SU-DHL-6 (cell line): Measurements from ENCODE around the gene C12orf76.
A peak's percentile ranks its signal among the peaks of the same experiment; 100 is the strongest.

Source experiments
- H2AFZ ChIP-seq: fragments of 200-600 bp; sonication (generic); 2 replicates; pipeline ENCODE4 v1.6.1; 2014; ENCODE audit warnings: low read depth, mild to moderate bottlenecking, moderate library complexity, mixed read lengths, antibody characterized with exemption, low read length; ENCODE audit not compliant: severe bottlenecking
- H3F3A ChIP-seq: fragments of 200-600 bp; shearing (Covaris generic); 2 replicates; pipeline ENCODE4 v1.6.0; 2016; ENCODE audit warnings: antibody characterized with exemption, mild to moderate bottlenecking; ENCODE audit not compliant: insufficient read depth
- H3K27ac ChIP-seq: fragments of 200-600 bp; sonication (generic); 2 replicates; pipeline ENCODE4 v1.5.1; 2016; ENCODE audit warnings: low read depth, mild to moderate bottlenecking, low read length, moderate library complexity, mixed read lengths
- H3K27me3 ChIP-seq: fragments of 200-600 bp; sonication (generic), shearing (Covaris generic); 2 replicates; pipeline ENCODE4 v1.6.0; 2014; ENCODE audit warnings: mild to moderate bottlenecking, low read length
- H3K36me3 ChIP-seq: fragments of 200-600 bp; sonication (generic); 2 replicates; pipeline ENCODE4 v1.6.1; 2014; ENCODE audit warnings: mild to moderate bottlenecking, low read length, mixed read lengths
- H3K4me2 ChIP-seq: fragments of 300-600, 200-600 bp; shearing (Covaris generic), sonication (generic); 2 replicates; pipeline ENCODE4 v1.6.0; 2014; ENCODE audit warnings: low read length, low read depth, mild to moderate bottlenecking; ENCODE audit not compliant: poor library complexity, severe bottlenecking
- H3K4me3 ChIP-seq: fragments of 200-600 bp; sonication (generic); 2 replicates; pipeline ENCODE4 v1.5.1; 2014; ENCODE audit warnings: antibody characterized with exemption, low read length, mild to moderate bottlenecking, mixed read lengths; ENCODE audit not compliant: insufficient read depth, poor library complexity, severe bottlenecking
- H3K79me2 ChIP-seq: fragments of 200-600 bp; sonication (generic); 2 replicates; pipeline ENCODE4 v1.6.1; 2014; ENCODE audit warnings: mild to moderate bottlenecking, low read length, moderate library complexity; ENCODE audit not compliant: insufficient read depth
- H3K9ac ChIP-seq: fragments of 200-600 bp; sonication (generic); 2 replicates; pipeline ENCODE4 v1.7.0; 2014; ENCODE audit warnings: mild to moderate bottlenecking, low read length
- H3K9me2 ChIP-seq: fragments of 200-600 bp; sonication (generic); replicated peaks from 2 replicates; pipeline ENCODE4 v1.6.1; 2014; ENCODE audit warnings: low read length; ENCODE audit not compliant: insufficient read depth
- H3K9me3 ChIP-seq: fragments of 200-600 bp; sonication (generic); 2 replicates; pipeline ENCODE4 v1.6.1; 2014; ENCODE audit warnings: low read length, mixed read lengths; ENCODE audit not compliant: insufficient read depth
- H4K20me1 ChIP-seq: fragments of 200-600 bp; sonication (generic); 2 replicates; pipeline ENCODE4 v1.6.1; 2014; ENCODE audit warnings: low read depth, mild to moderate bottlenecking, antibody characterized with exemption, low read length, moderate library complexity, mixed read lengths
- EZH2phosphoT487 ChIP-seq: fragments of 200-600 bp; sonication (generic), shearing (Covaris generic); conservative IDR thresholded peaks from 2 replicates; pipeline ENCODE4 v1.6.1; 2018; ENCODE audit warnings: mild to moderate bottlenecking, antibody characterized with exemption, low read length, moderate library complexity, mixed read lengths
- TF ChIP-seq, protein P1 (sequence below): fragments of 200-600 bp; sonication (generic); IDR thresholded peaks from one replicate; pipeline ENCODE4 v1.5.1; 2017; ENCODE audit warnings: antibody characterized with exemption, mild to moderate bottlenecking, low read length, moderate library complexity; ENCODE audit not compliant: insufficient read depth, poor library complexity, severe bottlenecking

The C12orf76 gene

DNA sequence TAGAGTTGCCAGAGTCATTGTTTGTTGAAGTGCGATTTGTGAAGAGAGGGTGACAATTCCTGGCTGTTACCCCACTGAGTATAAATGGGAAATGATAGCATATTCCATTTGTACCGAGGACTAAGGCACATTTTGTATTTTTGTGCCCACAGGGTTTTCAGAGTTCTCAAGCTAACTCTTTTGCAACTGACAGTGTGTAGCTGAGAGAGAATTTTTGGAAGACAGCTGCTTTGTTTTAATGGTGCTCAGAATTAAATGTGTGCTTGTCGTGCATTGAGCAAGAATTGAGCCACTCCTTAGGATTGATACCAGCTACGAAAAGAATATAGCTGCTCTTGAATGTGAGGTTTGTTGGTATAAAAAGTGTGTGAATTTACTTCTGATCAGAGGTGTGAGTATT, 27.4 kb downstream of the C12orf76 start:
- H3K4me3 ChIP-seq: no peak overlapping the region
- no peaks in the 10 kb centered on the region for H3K9me2 ChIP-seq
- H3K9ac ChIP-seq: no peak overlapping the region
- no peaks in the 10 kb centered on the region; the same call in 1 of the 2 replicates for H4K20me1 ChIP-seq
- H3K27me3 ChIP-seq: no peaks in the 10 kb centered on the region
- peaks cover 71% of the 10 kb centered on the region for H3K36me3 ChIP-seq
- H2AFZ ChIP-seq: no peak overlapping the region
- H3F3A ChIP-seq: peaks cover 3% of the 10 kb centered on the region; the same call in 1 of the 2 replicates
- TF ChIP-seq, protein P1, sequence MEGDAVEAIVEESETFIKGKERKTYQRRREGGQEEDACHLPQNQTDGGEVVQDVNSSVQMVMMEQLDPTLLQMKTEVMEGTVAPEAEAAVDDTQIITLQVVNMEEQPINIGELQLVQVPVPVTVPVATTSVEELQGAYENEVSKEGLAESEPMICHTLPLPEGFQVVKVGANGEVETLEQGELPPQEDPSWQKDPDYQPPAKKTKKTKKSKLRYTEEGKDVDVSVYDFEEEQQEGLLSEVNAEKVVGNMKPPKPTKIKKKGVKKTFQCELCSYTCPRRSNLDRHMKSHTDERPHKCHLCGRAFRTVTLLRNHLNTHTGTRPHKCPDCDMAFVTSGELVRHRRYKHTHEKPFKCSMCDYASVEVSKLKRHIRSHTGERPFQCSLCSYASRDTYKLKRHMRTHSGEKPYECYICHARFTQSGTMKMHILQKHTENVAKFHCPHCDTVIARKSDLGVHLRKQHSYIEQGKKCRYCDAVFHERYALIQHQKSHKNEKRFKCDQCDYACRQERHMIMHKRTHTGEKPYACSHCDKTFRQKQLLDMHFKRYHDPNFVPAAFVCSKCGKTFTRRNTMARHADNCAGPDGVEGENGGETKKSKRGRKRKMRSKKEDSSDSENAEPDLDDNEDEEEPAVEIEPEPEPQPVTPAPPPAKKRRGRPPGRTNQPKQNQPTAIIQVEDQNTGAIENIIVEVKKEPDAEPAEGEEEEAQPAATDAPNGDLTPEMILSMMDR: no peak
- no peak for TF ChIP-seq EZH2phosphoT487
- H3K79me2 ChIP-seq: peaks cover 67% of the 10 kb centered on the region
- H3K27ac ChIP-seq: no peak overlapping the region
- H3K9me3 ChIP-seq: no peaks in the 10 kb centered on the region
- no peak overlapping the region for H3K4me2 ChIP-seq

GRCh38 chr12:110015132-110015531, 33.2 kb downstream of the C12orf76 start:
- Histone ChIP-seq H3K4me3 (no peak overlapping the region), H3K36me3 (peaks cover 52% of the 10 kb centered on the region), H3K27ac (peak overlapping the region; percentile 18; the same call in 1 of the 2 replicates), H3K9ac (no peak overlapping the region), H2AFZ (no peak overlapping the region), H3K9me3 (no peaks in the 10 kb centered on the region), H3K27me3 (no peaks in the 10 kb centered on the region), H3K9me2 (no peaks in the 10 kb centered on the region), H3K79me2 (peaks cover 80% of the 10 kb centered on the region), H3K4me2 (no peak overlapping the region), H3F3A (peaks cover 33% of the 10 kb centered on the region), H4K20me1 (no peaks in the 10 kb centered on the region; the same call in none of the 2 replicates)
- TF ChIP-seq, protein P1: no peak
- no peak for TF ChIP-seq EZH2phosphoT487

DNA sequence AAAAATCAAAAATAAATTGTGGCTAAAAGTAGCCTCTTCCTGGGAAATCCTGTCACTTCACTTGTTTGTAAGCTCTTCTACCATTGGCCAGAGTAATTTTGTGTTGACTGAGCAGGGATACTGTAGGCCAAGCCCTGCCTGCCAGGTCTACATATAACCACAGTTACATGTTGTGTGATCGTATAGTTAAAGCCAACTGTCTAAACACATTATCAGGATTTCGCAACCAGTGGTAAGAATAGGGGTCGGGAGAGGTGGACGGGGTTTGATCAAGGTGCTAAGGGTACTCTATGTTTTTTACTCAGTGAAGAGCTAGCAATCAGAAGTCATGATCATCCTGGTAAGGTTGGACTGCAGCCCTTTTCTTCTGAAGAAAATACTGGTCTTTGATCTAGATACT, 35.7 kb downstream of the C12orf76 start:
- H3K36me3 ChIP-seq: peaks cover 34% of the 10 kb centered on the region
- H3K4me3 ChIP-seq: no peak overlapping the region
- no peak overlapping the region for H2AFZ ChIP-seq
- no peaks in the 10 kb centered on the region for H3K9me2 ChIP-seq
- peak overlapping the region; percentile 15; the same call in 1 of the 2 replicates for H3K9ac ChIP-seq
- no peaks in the 10 kb centered on the region for H3K9me3 ChIP-seq
- H3F3A ChIP-seq: peaks cover 49% of the 10 kb centered on the region
- peak overlapping the region; percentile 84 for H3K4me2 ChIP-seq
- peaks cover 78% of the 10 kb centered on the region for H3K79me2 ChIP-seq
- H4K20me1 ChIP-seq: no peaks in the 10 kb centered on the region; the same call in 1 of the 2 replicates
- no peaks in the 10 kb centered on the region for H3K27me3 ChIP-seq
- peak overlapping the region; percentile 97 for H3K27ac ChIP-seq
- TF ChIP-seq, protein P1: no peak
- TF ChIP-seq EZH2phosphoT487: no peak
